PFSK-1 (cell line): ENCODE results near the gene PHACTR4.

Source experiments
- FOXP2 ChIP-seq: optimal IDR thresholded peaks from 2 replicates; pipeline ENCODE3; 2011; ENCODE audit warnings: borderline replicate concordance, control low read depth, inconsistent platforms; ENCODE audit not compliant: insufficient read depth; ENCODE audit errors: extremely low read length, extremely low read depth
- POLR2AphosphoS5 ChIP-seq: IDR thresholded peaks from 2 replicates; pipeline ENCODE4 v1.6.1; 2012; ENCODE audit warnings: low read depth, mild to moderate bottlenecking, control low read depth, low read length, moderate library complexity
- SIN3A ChIP-seq: IDR thresholded peaks from 2 replicates; pipeline ENCODE4 v1.6.1; 2012; ENCODE audit warnings: mild to moderate bottlenecking, low read length, moderate library complexity, borderline replicate concordance; ENCODE audit not compliant: insufficient read depth
- TAF1 ChIP-seq: IDR thresholded peaks from 2 replicates; pipeline ENCODE4 v1.6.1; 2012; ENCODE audit warnings: low read length, control low read depth, borderline replicate concordance; ENCODE audit not compliant: insufficient read depth
- TF ChIP-seq, protein P1 (sequence below), 2 experiments: IDR thresholded peaks; 2 replicates each; pipeline versions ENCODE4 v1.6.1 to v1.8.0; 2011 to 2012; ENCODE audit warnings: low read depth in 2 of 2, low read length in 2 of 2, control low read depth in 1 of 2, inconsistent platforms in 1 of 2, mild to moderate bottlenecking in 1 of 2, moderate library complexity in 1 of 2; ENCODE audit not compliant: insufficient read depth in 1 of 2

The PHACTR4 gene

DNA sequence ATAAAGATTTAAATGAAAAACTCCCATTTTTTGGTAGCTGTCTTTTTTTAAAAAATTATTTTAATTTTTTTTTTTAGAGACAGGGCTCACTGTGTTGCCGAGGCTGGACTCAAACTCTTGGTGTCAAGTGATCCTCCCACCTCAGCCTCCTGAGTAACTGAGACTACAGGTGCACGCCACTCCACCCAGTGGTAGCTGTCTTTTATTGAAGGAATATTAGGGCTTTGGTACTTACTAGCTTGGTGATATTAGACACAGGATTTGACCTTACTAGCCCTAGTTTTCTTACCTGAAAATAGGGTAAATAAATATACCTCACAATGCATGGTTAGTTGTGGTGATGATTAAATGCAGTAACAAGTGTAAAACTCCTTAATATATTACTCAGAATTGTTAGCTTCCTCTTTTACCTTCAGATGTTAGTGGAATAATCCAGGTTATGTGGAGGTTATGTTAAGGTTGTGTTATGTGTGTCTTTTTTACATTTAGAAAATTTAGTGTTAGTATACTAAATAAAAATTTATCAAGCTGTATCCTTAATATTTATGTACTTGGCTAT lies 66.8 kb downstream of the PHACTR4 start:
- no peak for TF ChIP-seq FOXP2
- TF ChIP-seq SIN3A: no peak
- TF ChIP-seq, protein P1, sequence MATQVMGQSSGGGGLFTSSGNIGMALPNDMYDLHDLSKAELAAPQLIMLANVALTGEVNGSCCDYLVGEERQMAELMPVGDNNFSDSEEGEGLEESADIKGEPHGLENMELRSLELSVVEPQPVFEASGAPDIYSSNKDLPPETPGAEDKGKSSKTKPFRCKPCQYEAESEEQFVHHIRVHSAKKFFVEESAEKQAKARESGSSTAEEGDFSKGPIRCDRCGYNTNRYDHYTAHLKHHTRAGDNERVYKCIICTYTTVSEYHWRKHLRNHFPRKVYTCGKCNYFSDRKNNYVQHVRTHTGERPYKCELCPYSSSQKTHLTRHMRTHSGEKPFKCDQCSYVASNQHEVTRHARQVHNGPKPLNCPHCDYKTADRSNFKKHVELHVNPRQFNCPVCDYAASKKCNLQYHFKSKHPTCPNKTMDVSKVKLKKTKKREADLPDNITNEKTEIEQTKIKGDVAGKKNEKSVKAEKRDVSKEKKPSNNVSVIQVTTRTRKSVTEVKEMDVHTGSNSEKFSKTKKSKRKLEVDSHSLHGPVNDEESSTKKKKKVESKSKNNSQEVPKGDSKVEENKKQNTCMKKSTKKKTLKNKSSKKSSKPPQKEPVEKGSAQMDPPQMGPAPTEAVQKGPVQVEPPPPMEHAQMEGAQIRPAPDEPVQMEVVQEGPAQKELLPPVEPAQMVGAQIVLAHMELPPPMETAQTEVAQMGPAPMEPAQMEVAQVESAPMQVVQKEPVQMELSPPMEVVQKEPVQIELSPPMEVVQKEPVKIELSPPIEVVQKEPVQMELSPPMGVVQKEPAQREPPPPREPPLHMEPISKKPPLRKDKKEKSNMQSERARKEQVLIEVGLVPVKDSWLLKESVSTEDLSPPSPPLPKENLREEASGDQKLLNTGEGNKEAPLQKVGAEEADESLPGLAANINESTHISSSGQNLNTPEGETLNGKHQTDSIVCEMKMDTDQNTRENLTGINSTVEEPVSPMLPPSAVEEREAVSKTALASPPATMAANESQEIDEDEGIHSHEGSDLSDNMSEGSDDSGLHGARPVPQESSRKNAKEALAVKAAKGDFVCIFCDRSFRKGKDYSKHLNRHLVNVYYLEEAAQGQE (IDR thresholded peaks at IDR 0.05; ENCODE audit: insufficient read depth in 1 of 2, low read depth in 2 of 2, low read length in 2 of 2): no peak
- no peak for TF ChIP-seq TAF1
- no peak for TF ChIP-seq POLR2AphosphoS5

DNA sequence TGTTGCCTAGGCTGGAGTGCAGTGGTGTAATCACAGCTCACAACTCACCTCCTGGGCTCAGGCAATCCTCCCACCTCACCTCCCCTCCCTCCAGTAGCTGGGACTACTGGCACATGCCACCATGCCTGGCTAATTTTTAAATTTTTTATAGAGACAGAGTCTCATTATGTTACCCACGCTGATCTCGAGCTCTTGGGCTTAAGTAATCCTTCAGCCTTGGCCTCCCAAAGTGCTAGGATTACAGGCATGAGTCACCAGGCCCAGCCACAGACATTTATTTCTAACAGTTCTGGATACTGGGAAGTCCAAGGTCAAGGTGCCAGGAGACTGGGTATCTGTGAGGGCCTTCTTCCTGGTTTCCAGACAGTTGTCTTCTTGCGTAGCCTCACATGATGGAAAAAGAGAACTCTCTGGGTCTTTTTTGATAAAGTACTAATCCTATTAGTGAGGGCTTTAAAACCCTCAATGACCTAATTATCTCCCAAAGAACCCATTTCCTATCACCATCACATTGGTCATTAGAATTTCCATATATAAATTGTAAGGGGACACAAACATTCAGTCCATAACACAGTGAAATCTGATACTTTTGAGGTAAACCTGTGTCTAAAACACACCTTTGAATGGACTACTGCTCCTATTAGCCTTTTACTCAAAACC lies 67.9 kb downstream of the PHACTR4 start:
- no peak for TF ChIP-seq SIN3A
- TF ChIP-seq TAF1: no peak
- no peak for TF ChIP-seq POLR2AphosphoS5
- TF ChIP-seq, protein P1 (IDR thresholded peaks at IDR 0.05; ENCODE audit: insufficient read depth in 1 of 2, low read depth in 2 of 2, low read length in 2 of 2): no peak
- no peak for TF ChIP-seq FOXP2

DNA sequence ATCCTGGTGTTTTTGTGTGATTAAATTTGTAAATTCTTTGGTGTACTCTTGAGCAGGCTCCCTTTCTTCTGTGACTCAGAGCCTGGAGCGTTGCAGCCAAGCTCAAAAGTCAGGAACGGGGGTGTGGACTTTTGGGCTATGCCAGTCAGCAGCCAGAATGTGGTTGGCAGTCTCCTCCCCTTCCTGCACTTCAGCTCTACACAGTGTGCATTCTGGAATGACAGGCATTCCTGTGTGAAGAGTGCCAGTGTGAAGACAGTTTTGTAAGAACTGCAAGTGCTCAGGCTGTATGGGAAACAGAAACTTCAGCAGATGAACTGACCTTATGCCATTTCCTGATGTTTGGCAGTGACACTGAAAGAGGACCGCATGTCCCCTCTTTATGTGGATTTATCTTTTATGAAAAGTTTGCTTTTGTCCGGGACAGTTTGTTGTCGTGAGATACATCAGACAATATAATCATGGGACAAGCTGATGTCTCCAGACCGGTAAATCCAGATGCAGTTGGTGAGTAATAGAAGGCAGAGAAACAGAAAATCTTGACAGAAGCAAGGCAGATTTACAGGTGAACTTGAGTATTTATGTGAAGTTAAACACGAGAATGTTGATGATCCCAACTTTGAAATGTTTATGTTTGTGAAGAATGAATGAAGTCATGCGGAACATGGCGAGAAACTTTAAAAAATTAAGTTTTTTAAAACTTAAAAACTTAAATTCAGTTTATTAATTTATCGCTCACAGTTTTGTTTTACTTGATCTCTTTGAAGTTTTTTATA lies 68.6 kb downstream of the PHACTR4 start:
- 0 out of 2 replicates have a peak, but pooled peaks have one; percentile 11 for TF ChIP-seq SIN3A
- TF ChIP-seq, protein P1 (IDR thresholded peaks at IDR 0.05; ENCODE audit: insufficient read depth in 1 of 2, low read depth in 2 of 2, low read length in 2 of 2): no peak
- TF ChIP-seq FOXP2: no peak
- TF ChIP-seq POLR2AphosphoS5: peak; percentile 60; the same call in 1 of the 2 replicates
- TF ChIP-seq TAF1: peak; percentile 78; the same call in 1 of the 2 replicates

- no peak for TF ChIP-seq POLR2AphosphoS5
- no peak for TF ChIP-seq TAF1
- TF ChIP-seq, protein P1 (IDR thresholded peaks at IDR 0.05; ENCODE audit: insufficient read depth in 1 of 2, low read depth in 2 of 2, low read length in 2 of 2): no peak
- TF ChIP-seq FOXP2: no peak
- TF ChIP-seq SIN3A: no peak
Observed at GRCh38 chr1:28439320-28439719, 69.8 kb downstream of the PHACTR4 start.
